Ammon's horn (tissue), 1 donor: ENCODE results near the gene ALDH1L1.
A peak's percentile ranks its signal among the peaks of the same experiment; 100 is the strongest.

Source experiments
- DNase-seq: peaks from one replicate; pipeline ENCODE4 v3.0.0-alpha.2; 2016; ENCODE audit warnings: low spot score

The ALDH1L1 gene

DNA sequence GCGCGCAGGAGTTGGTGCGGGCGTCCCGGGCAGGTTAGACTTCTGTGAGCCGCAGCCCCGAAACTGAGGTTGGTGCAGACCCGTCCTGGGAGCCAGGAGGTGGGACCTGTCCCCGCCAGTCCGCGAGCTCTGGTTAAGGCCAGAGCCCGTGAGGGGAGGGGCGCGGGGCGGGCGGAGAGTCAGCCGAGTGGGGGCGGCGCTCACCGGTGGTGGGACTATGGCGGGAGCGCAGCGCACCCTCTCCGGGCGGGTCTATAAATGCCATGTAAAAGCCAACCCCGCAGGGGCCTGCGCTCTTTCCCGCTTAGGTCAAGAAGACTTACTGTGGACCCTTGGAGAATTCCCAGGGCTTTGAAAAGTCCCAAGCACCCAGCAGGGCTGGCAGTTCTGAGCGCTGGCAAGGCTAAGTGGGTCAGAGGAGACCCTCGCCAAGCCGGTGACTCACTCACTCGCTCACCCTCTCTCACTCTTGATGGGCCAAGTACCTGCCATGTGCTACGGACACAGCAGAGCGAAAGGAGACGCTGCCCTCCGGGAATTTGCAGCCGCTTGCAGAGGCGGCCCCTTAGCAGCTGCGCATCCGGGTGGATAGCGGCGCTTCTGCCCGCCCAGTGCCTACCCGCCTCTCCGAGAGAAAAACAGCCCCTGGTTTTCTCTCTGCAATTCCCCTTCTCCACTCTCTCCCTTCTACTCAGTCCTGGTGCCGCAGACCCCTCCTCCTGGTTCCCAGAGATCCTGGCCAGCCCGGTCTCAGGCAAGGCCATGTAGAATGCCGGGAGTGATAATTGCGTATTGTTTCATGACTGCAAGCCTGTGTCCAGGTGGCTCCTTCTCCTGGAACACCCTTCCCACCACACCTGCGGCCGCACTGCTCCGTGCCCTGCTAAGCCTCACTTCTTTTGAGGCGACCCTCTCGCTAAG is at the start of gene ALDH1L1:
Gene ALDH1L1, minus strand, starts transcription at position 110 of the 921 bp plus-strand sequence. CDS start 19,607 bp downstream, outside the sequence.
- DNase-seq, result peak; percentile 84

DNA sequence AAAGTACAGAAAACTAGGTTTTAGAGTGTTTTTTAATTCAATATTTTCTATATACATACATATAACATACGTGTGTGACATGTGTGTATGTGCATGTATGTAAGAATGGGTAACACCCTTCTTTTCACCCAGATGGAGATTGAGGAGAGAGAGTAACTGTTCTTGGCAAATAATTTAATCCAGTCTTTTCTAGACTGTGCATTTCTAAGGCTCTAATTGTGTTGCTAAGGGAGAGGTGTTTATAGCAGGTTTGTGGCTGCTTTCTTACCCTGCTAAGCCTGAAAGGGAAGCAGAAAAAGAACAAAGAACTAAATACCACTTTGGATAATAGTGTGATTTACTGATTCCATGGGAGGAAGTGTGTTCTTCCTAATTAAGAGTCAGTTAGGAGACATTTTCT is 46.0 kb upstream of the ALDH1L1 start:
- no peak for DNase-seq

DNA sequence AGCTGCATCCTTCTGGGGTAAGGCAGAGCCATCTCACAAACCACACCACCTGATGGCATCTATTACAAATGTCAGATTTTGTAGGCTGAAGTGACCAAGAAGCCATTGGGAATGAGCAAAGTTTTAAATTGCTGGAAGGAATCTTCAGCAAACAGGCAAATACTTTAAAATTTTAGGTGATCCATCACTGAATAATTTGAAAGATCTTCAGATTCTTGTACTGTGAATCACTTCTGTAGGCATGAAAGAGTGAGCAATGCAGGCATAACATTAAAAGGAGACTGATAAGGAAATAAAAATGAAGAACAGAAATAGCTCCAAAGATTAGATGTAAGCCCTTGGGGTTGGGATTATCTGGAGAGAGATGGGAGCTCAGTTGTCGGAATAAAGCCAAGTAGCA is 36.0 kb upstream of the ALDH1L1 start:
- DNase-seq, result no peak

DNA sequence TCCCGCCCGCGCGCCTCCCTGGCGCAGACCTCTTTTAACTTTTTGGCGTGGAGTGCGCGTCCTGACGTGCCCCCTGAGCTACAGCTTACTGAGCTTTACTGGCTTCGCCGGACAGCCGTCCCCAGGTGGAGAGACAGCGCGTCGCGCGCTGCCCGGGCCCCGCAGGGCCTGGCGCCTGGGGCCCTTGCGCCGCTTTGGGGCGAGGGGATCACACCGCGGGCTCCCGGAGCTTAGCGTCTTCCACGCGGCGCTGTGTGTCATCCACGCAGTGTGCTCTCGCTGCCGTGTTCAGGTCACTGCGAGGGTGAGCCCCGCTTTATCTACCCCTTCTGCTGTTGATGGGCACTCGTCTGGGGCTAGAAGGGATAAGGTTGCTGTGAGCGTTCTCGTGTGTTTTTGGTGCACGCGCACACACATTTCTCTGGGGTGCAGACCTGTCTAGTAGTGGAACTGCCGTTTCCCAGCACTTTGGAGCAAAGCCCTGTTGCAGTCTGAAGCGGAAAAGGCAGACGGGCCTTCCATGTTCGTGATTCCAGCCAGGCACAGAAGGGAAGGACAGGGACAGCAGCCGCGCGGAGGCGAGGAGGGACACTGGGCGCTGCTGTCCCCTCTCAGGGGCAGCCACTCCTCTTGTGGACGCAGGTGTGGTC is 33.1 kb upstream of the ALDH1L1 start:
- no peak for DNase-seq

DNA sequence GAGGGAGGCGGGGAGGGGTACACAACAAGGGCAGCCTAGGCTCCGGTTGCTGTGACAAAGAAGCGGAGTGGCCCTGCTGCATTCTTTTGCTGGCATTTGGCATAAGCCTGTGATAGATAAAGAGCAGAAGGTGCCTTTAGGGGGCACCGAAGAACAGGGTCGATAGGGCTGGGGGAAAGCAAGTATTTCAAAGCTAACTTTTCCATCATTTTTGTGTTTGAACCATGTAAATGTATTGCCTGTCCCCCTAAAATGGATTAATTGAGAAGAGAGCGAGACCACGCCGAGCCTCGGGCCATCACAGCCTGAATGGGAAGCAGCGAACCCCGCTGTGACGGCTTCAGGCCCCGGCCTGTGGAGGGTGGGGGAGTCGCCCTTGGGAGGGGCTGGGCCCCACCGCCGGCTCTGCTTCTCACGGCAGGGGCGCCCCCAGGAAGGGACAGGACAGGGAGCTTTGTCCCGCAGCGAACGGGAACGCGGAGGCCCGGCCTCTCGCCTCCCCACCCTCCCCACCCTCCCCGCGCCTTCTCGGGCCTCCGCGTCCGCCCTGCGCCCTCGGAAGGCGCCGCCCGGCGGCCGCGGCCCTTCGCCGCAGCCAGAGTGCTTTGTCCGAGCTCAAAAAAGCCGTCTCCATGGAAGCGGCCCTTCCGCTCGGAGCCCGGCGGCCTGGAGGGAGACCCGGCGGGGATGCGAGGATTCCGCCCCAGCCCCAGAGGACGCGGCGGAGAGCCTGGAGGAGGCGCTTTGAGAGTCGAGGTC is 32.4 kb upstream of the ALDH1L1 start:
- peak; percentile 32 for DNase-seq

DNA sequence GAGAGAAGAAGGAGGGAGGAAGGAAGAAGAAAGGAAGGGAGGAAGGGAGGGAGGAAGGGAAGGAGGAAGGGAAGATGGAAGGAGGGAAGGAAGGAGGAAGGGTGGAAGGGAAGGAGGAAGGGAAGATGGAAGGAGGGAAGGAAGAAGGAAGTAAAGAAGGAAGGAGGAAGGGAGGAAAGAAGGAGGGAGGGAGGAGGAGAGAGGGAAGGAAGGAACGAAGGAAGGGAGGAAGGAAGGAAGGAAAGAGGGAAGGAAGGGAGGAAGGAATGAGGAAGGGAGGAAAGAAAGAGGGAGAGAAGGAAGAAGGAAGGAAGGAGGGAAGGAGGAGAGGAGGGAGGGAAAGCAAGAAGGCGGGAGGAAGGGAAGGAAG is 31.8 kb upstream of the ALDH1L1 start:
- no peak for DNase-seq

DNA sequence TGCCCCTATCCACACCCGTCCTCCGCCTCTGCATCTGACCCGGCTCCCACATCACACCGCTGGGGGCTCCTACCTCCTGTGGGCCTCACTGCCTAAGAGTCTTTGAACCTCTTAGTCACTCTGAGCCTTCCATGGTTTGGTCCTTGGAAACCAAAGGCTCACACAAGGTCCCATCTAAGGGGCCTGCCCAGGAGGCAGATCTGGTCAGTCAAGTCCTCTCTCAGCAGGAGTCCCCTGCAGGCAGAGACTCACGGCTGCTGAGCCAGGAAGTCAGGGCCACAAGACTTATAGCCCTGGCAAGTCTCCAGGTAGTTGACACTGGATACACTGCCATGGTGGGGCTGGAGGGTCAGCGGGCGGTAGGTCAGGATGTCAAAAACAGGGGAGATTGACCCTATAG is 31.2 kb upstream of the ALDH1L1 start:
- no peak for DNase-seq

DNA sequence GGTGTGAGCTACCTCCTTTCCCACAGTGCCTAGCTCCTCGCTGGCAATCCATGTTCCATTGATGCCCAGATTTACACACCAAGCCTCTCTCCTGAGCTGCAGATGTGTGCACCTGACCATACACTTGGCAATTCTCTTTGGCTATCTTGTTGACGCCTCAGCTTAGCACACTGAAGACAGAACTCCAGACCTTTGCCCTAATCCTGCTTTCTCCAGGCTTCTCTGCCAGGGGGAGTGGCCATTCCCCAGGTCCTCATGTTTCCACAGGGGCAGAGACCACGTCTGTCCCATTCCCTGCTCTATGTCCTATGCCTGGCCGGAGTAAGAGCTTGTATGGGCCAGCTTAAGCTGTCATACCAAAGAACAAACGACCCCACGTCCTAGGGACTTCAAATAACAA is 30.2 kb upstream of the ALDH1L1 start:
- DNase-seq, result no peak

DNA sequence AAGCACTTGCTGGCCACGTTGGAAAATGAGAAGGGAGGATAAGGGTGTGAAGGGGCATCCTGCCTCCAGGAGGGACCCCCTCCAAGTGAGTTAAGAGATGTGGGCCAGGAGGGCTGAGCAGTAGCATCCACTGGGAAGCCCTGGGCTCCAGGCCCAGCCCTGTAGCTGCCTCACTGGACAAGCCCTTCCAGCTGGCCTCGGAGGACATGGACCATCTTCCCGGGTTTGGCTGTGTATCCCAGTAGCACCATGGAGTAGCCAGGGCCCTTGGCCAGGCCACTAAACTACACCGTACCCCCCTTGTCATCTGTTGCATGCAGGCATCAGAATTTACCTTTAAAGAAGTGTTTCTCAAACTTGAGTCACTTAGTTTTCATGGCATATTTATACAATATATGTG is 29.4 kb upstream of the ALDH1L1 start:
- no peak for DNase-seq

DNA sequence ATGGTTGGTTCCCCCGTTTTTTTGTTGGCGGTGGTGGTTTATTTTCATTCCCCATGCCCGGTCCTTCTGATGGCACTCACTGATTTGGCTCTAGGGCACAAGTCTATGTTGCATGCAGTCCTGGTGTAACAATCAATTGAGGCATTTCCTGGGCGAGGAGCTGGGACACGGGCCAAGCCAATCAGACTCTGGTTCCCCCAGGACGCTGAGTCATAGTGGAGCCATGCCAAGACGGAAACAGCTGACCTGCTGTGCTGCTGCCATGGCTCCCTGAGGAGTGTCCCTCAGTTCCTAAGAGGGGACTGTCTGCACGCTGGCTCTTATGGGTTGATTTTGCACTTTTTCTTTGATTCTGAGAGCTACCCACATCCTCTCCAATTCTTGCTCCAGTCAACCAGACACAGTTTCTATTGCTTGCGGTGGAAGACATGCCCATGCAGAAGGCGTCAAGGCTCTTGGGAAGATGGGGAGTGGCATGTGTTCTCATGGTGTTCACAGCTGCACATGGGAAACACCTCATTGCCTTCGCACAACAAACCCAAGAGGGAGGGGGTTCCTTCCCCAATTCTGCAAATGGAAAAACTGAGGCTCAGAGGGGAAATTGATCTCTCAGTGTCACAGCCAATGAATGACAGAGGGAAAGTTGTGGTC is 28.3 kb upstream of the ALDH1L1 start:
- DNase-seq, result peak; percentile 63

DNA sequence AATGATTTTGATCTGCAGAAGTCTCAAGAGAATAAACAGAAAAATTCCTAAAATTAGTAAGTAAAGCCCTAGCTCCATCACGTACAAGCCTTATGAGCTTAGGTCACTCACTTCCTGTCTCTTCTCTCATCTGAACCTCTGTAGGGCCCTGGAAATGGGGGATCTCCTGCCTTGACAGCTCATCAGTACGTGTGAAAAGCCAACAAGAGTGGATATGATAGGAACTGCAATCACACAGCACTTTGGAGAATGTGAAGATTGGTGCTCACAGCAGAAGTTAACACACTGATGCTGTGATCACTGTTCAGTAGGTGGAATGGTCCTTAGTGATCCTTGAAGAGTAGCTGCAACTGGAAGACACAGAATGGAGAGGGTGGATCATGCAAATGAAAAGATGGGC is 27.8 kb upstream of the ALDH1L1 start:
- DNase-seq, result no peak

DNA sequence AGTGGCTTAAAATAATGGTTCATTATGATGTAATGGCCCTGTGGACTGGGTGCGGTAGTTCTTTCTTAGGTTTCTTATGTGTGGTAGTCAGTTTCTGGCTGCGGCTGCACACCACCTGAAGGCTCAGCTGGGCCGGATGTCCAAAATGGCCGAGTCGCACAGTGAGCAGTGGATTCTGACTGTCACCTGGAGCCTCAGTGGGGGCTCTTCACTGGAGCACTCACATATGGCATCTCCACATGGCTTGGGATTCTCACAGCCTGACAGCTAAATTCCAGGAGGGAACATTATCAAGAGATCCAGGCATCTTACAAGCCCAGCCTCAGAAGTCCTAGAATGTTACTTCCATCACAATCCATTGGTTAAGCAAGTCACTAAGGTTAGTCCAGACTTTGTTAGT is 26.8 kb upstream of the ALDH1L1 start:
- DNase-seq, result no peak

DNA sequence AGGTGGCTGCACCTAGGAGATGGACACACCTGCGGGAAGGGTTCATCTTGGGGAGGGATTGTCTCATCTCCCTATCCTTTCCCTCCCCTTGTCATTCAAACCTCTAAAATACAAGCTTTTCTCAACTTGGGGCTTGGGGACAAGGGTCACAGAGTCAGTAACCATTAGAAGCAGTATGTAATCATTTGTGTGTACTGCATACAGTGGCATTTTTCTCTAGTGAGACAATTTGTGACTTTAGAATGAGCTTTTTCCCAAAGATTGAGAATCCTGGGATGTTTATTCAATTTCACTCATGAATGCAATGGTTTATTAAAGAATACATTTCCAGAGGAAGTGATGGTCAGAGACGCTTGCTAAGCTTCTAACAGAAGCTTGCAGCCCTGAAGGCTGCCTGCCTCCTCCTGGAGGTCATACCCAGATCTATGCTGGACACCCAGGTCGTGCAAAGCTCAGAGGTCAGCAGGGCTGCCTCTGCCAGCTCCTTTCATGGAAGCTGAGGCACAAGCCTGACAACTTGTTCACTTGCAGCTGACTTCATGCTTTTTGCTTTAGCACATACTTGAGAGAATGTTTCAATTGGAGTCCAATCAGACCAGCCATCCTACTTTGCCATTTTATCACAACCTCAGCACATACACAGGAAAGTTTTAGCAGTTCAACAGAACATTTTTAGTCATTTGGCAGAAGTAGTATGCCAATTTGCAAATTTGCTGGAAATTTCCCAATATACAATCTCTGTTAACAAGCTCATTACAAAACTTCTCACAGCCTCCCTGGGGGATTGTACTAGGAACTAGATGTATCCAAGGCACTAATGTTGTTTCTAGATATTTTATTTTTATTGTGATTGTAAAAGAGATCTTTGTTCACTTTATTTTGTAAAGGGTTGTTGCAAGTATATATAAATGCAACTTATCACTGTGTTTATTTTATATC is 25.6 kb upstream of the ALDH1L1 start:
- no peak for DNase-seq

DNA sequence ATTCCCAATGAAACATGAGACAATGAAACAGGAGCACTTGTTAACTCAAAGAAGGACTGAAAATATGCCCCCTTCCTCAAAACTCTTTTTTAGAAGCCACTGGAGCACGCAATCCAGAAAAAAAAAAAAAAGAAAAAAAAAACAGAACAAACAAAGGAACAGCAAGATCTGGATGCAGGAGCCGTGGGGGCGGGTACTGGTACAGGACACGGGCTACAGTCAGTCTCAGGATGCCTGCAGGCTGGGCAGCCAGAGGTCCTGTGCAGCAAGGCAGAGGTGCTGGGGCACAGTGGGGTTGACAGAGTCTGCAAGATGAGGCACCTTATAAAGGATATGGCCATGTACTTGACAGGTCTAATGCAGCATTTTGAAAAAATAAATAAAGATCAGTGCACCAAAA is 22.3 kb upstream of the ALDH1L1 start:
- no peak for DNase-seq

DNA sequence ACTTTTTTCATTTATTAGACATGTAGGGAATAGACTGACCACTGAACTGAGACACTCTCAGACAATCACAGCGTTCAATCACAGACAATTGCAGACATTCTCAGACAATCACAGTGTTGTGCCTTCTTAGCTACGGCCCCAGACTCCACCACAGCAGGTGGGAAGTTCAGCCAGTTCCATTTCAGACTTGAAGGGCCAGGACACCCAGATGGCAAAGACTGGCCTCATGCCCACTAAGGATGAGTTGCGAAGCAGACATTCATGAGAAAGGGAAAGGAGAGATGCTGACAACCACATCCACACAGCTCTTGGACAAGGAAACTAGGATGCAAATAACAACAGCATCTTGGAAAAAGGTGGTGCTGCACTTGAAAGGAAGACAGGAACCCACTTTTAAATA is 21.9 kb upstream of the ALDH1L1 start:
- DNase-seq, result no peak

DNA sequence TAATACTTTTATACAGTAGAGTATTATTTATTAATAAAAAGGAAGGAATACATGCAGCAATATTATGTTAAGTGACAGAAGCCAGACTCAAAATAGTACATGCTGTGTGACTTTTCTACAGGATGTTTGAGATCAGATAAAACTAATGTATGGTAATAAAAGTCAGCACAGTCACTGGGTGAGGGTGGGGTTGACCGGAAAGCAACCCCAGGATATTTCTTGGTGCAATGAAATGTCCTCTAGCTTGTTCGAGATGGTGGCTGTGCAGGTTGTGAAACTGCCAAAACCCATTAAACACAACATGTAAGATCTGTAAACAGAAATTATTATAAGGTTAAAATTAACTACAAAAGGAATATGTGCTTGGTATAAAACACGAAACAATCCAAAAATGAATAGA is 20.8 kb upstream of the ALDH1L1 start:
- no peak for DNase-seq

DNA sequence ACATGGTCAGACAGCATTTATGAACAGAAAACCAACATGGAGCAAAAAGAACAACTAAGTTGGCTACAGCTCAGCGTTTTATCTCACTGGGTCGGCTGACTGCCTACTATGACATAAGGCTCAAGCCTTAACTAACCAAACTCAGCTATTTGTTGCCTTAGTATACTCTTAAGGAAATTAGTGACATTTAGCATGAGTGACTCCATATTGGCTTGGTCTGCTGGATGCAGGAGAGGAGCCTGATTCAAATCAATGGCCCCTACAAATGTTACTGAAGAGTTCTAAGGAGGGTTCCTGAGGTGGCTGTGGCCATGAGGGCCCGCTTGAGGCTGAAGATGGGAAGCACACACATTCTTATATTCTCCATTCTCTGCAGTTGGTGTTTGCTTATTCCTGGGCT is 20.1 kb upstream of the ALDH1L1 start:
- no peak for DNase-seq

DNA sequence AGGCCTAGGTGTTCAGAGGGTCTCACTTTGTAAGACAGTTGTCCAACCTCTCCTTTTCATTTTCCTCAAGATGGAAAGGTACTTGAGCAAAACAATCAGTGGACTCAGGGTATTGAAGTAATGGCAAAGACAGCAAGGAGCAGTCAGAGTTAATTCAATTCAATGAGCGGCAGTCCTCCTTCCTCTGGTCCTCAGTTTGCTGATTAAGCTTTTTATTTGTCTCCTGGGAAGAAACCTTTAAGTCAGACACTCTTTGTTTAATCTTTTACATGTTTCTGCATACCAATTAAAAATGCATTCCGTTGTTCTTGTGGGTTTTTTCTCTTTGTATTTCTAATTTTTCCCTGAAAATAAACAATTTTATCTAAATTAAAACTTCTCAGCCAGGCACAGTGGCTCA is 18.9 kb upstream of the ALDH1L1 start:
- DNase-seq, result no peak

DNA sequence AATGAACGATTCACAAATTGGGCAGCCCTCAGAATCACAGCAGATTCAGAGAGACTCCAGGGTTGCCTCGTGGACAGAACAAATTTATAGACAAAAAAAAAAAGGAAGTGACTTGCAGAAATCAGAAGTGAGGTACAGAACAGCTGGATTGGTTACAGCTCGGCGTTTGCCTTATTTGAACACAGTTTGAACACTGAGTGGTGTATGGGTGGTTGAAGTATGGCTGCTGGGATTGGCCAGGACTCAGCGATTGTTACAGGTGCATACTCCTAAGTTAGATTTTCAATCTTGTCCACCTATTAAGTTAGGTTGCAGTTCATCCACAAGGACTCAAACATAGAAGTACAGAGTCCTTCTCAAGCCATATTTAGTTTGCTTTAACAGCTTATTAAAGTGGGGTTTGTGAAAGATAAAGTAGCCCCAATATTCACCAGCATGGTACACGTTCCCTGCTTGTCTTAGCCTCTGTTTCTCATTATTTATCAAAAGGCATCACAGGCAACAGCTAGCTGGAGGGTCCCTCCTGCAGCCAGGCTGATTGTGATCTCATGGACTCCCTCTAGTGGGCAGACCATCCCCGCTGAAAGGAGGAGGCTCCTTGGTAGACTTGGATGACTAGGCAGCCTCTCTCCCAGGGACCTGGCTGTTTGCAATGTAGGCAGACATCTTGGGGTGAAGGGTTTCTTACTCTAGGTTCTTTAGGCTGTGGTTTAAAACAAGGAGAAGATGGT is 17.6 kb upstream of the ALDH1L1 start:
- peak; percentile 82 for DNase-seq

DNA sequence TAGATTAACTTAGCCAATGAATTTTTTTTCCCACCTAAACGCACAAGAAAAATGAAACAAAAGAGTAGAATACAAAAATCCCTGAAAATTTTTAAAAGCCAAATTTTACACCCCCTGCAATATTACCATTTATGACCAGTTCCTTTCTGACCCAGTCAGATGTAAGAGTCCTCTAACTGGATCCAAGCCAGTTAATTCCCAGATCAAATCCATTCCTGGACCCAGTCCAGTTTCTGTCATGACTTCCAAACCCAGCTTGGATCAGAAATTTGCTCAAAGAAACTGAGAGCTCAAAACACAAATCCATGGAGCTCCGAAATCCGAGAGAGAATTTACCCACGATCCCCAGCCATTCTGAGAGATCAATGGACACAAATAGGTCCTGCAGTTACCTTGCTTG is 17.0 kb upstream of the ALDH1L1 start:
- DNase-seq, result no peak
